Measurements from ENCODE around the gene ING5. TPM values are rescaled to one million over a fixed set of nuclear protein-coding genes. Genes with fewer than 3 reads are reported as not detected.
"Not testable (repeated sequence)": the region's sequence is repeated elsewhere in the genome, so short reads cannot be mapped to it uniquely, and the experiment has no call there.

ING5 gene
- total RNA-seq, 1 donor from 2014 or later, result 41.5 TPM

- no peak overlapping the region for H3K27ac ChIP-seq
- H3K9me3 ChIP-seq, result no peaks in the 10 kb centered on the region
- H3K4me1 ChIP-seq, result peaks cover 2% of the 10 kb centered on the region
- no peak overlapping the region for H3K4me3 ChIP-seq
- peaks cover 0 to 10% of the 10 kb centered on the region in 2 donors for H3K36me3 ChIP-seq
- DNase-seq (ENCODE audit: extremely low spot score in 2 of 2), result no peak
- no peaks in the 10 kb centered on the region for H3K27me3 ChIP-seq
- no peak for TF ChIP-seq POLR2AphosphoS5 (IDR thresholded peaks at IDR 0.05; ENCODE audit: insufficient read depth in 1 of 2, low read depth in 1 of 2)
- no peak for TF ChIP-seq POLR2A (IDR thresholded peaks at IDR 0.05)
- TF ChIP-seq CTCF (IDR thresholded peaks at IDR 0.05), result no peak
- intact Hi-C loops (cut with DNase I), result no loop called here
Measured at GRCh38 chr2:241728627-241729026, 26.8 kb downstream of the ING5 start.

- Histone ChIP-seq H3K4me1 (peaks cover 8% of the 10 kb centered on the region), H3K4me3 (no peak overlapping the region)
- intact Hi-C loops (cut with DNase I), result loop anchor here (5.0 kb wide), 1 partner anchor 362 kb away; no protein-coding TSS in a partner anchor
Measured at GRCh38 chr2:241729868-241730267, 28.0 kb downstream of the ING5 start.

GRCh38 chr2:241730671-241731293 lies 28.9 kb downstream of the ING5 start:
- no peaks in the 10 kb centered on the region for H3K9me3 ChIP-seq
- TF ChIP-seq CTCF (IDR thresholded peaks at IDR 0.05) (no peak), POLR2AphosphoS5 (IDR thresholded peaks at IDR 0.05; ENCODE audit: insufficient read depth in 1 of 2, low read depth in 1 of 2) (no peak), POLR2A (IDR thresholded peaks at IDR 0.05) (no peak)
- DNase-seq (ENCODE audit: extremely low spot score in 2 of 2), result no peak
- H3K36me3 ChIP-seq, result no peaks in the 10 kb centered on the region
- peaks cover 15% of the 10 kb centered on the region for H3K4me1 ChIP-seq
- no peaks in the 10 kb centered on the region for H3K27me3 ChIP-seq
- H3K4me3 ChIP-seq, result no peak overlapping the region
- H3K27ac ChIP-seq, result no peak overlapping the region
- intact Hi-C loops (cut with DNase I), result loop anchor here (5.0 kb wide), 1 partner anchor 362 kb away; no protein-coding TSS in a partner anchor

More at GRCh38 chr2:241729868-241730267, 28.0 kb downstream of the ING5 start:
- Histone ChIP-seq H3K27me3 (no peaks in the 10 kb centered on the region), H3K27ac (no peak overlapping the region), H3K36me3 (no peaks in the 10 kb centered on the region), H3K9me3 (no peaks in the 10 kb centered on the region)
- no peak for DNase-seq (ENCODE audit: extremely low spot score in 2 of 2)
- TF ChIP-seq CTCF (IDR thresholded peaks at IDR 0.05) (no peak), POLR2A (IDR thresholded peaks at IDR 0.05) (no peak), POLR2AphosphoS5 (IDR thresholded peaks at IDR 0.05; ENCODE audit: insufficient read depth in 1 of 2, low read depth in 1 of 2) (no peak)

GRCh38 chr2:241732513-241733186 lies 30.8 kb downstream of the ING5 start:
- H3K9me3 ChIP-seq; H3K27me3 ChIP-seq; DNase-seq (ENCODE audit: extremely low spot score in 2 of 2); H3K27ac ChIP-seq; H3K36me3 ChIP-seq; H3K4me3 ChIP-seq: not testable (repeated sequence)
- H3K4me1 ChIP-seq, result peaks cover 30% of the 10 kb centered on the region
- peak in 2 of 3 experiments; percentile 4 to 37 for TF ChIP-seq CTCF (IDR thresholded peaks at IDR 0.05)
- intact Hi-C loops (cut with DNase I), result loop anchor here (5.0 kb wide), 1 partner anchor 360 kb away; no protein-coding TSS in a partner anchor

Measured in vagina (tissue), 2 donors.